Chondrocyte (in vitro differentiated cells): ENCODE measurements around the gene MFSD2A. TPM values are rescaled to one million over a fixed set of nuclear protein-coding genes. Genes with fewer than 3 reads are reported as not detected.

ENCODE experiments used
- DNase-seq: peaks from one replicate; pipeline ENCODE4 v3.0.0; 2021; ENCODE audit warnings: mixed read lengths, low spot score
- H3K27ac Mint-ChIP-seq: one replicate; pipeline ENCODE4 v1.8.0; 2021; ENCODE audit warnings: mild to moderate bottlenecking, moderate library complexity, mixed read lengths; ENCODE audit not compliant: unreplicated experiment
- H3K27me3 Mint-ChIP-seq: 2 replicates; pipeline ENCODE4 v1.8.0; 2021; ENCODE audit warnings: low read depth, mixed read lengths
- H3K36me3 Mint-ChIP-seq: 2 replicates; pipeline ENCODE4 v1.8.0; 2021; ENCODE audit warnings: low read depth, mixed read lengths
- H3K4me1 Mint-ChIP-seq: 2 replicates; pipeline ENCODE4 v1.8.0; 2021; ENCODE audit warnings: low read depth, mild to moderate bottlenecking, mixed read lengths
- H3K4me3 Mint-ChIP-seq: one replicate; pipeline ENCODE4 v1.8.0; 2021; ENCODE audit warnings: mild to moderate bottlenecking, moderate library complexity, mixed read lengths; ENCODE audit not compliant: unreplicated experiment
- H3K9me3 Mint-ChIP-seq: 2 replicates; pipeline ENCODE4 v1.8.0; 2021; ENCODE audit warnings: low read depth, mixed read lengths
- CTCF ChIP-seq: fragments of 200-600 bp; sonication (generic); IDR thresholded peaks from 2 replicates; pipeline ENCODE4 v1.5.0; 2021; ENCODE audit warnings: antibody characterized with exemption, mild to moderate bottlenecking, moderate library complexity
- total RNA-seq: library from RNA; stranded (reverse); gene quantifications from 3 replicates; pipeline ENCODE4 v1.2.1, GENCODE V29; 2021

Gene MFSD2A
- total RNA-seq, 1 donor from 2014 or later, result 1.4 TPM

GRCh38 chr1:39964552-39964951 lies 9.6 kb downstream of the MFSD2A start:
- no peak for TF ChIP-seq CTCF

GRCh38 chr1:39965044-39965443 lies 10.1 kb downstream of the MFSD2A start:
- Mint-ChIP-seq H3K9me3 (no peaks in the 10 kb centered on the region), H3K4me1 (no peaks in the 10 kb centered on the region), H3K4me3 (no peak overlapping the region), H3K27me3 (no peaks in the 10 kb centered on the region), H3K36me3 (no peaks in the 10 kb centered on the region), H3K27ac (no peak overlapping the region)
- no peak for TF ChIP-seq CTCF
- no peak for DNase-seq

More at GRCh38 chr1:39964552-39964951, 9.6 kb downstream of the MFSD2A start:
- no peaks in the 10 kb centered on the region for H3K9me3 Mint-ChIP-seq
- H3K4me1 Mint-ChIP-seq, result peaks cover 3% of the 10 kb centered on the region
- no peak for DNase-seq
- no peaks in the 10 kb centered on the region for H3K27me3 Mint-ChIP-seq
- no peak overlapping the region for H3K4me3 Mint-ChIP-seq
- no peaks in the 10 kb centered on the region for H3K36me3 Mint-ChIP-seq
- no peak overlapping the region for H3K27ac Mint-ChIP-seq

- H3K9me3 Mint-ChIP-seq, result no peaks in the 10 kb centered on the region
- H3K27ac Mint-ChIP-seq, result no peak overlapping the region
- DNase-seq, result no peak
- no peaks in the 10 kb centered on the region for H3K36me3 Mint-ChIP-seq
- TF ChIP-seq CTCF, result no peak
- no peak overlapping the region for H3K4me3 Mint-ChIP-seq
- H3K27me3 Mint-ChIP-seq, result no peaks in the 10 kb centered on the region
- H3K4me1 Mint-ChIP-seq, result no peaks in the 10 kb centered on the region
Observed at GRCh38 chr1:39969048-39969447, 14.1 kb downstream of the MFSD2A start.

GRCh38 chr1:39969531-39970270 lies 14.8 kb downstream of the MFSD2A start:
- Mint-ChIP-seq H3K4me1 (no peaks in the 10 kb centered on the region), H3K27ac (no peak overlapping the region), H3K36me3 (no peaks in the 10 kb centered on the region), H3K4me3 (no peak overlapping the region), H3K9me3 (no peaks in the 10 kb centered on the region), H3K27me3 (peaks cover 2% of the 10 kb centered on the region)
- no peak for DNase-seq
- TF ChIP-seq CTCF, result no peak

GRCh38 chr1:39970274-39970673 lies 15.3 kb downstream of the MFSD2A start:
- H3K9me3 Mint-ChIP-seq, result no peaks in the 10 kb centered on the region
- TF ChIP-seq CTCF, result no peak
- no peak overlapping the region for H3K27ac Mint-ChIP-seq
- no peaks in the 10 kb centered on the region for H3K36me3 Mint-ChIP-seq
- peaks cover 4% of the 10 kb centered on the region for H3K27me3 Mint-ChIP-seq
- no peaks in the 10 kb centered on the region for H3K4me1 Mint-ChIP-seq
- DNase-seq, result no peak
- H3K4me3 Mint-ChIP-seq, result no peak overlapping the region
